ENCODE data around the gene ARAP2. TPM values are rescaled to one million over a fixed set of nuclear protein-coding genes. Genes with fewer than 3 reads are reported as not detected.

The ARAP2 gene
- total RNA-seq, 2 experiments from 2014 or later: 30.0 to 31.0 TPM

DNA sequence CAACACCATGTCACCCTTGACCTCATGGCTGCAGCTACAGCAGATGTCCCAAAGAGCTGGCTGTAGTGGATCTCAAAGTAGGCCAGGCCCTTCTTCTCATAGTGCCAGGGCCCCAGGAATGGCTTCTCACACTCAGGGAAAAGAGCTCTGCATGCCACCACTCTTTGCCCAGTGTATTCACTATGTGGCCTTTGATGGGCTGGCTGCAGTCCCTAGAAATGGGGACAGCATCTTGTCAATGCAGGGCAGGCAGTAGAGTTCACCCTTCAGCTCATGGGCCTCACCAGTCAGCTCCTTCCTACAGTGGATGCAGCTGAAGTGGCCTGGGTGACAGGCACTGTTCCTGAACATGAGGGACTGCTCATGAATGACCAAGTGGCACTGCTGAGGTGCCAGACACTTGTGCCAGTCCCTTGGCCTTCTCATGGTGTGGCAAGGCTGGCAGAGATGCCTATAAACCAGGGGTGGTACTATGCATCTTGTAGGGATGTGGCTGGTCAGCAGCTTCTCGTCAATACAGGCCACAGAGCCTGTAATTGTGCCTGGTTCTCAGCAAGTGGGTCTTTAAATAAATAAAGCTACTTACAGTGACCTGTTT lies 178.9 kb downstream of the ARAP2 start:
- CTCF ChIA-PET: interaction anchor here (0.7 kb wide), 1 partner anchor 28 kb away, joined by 3 read pairs; no protein-coding TSS in a partner anchor
- peaks cover 12% of the 10 kb centered on the region for H3K36me3 Mint-ChIP-seq (ENCODE audit: low read depth)
- intact Hi-C loops (cut with micrococcal nuclease): no loop called here

DNA sequence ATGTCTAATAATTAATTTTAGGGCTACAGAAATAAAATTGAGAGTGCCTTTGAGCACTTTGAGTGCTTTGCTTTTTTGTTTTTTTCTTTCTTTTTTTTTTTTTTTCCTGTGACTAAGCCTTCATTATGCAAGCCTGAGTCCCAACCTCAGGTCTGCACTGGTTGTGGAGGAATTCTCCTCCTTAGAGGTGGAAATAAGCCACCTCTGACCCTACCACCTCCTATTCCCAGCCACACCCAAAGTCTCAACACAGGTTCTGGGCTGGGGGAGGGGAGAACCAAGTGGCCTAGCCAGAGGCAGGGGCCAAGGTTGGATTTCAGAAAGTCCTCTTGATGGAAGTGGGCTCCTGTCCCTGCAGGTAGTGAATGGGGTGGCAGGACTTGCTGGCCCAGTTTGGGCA lies 180.2 kb downstream of the ARAP2 start:
- no peaks in the 10 kb centered on the region for H3K27me3 Mint-ChIP-seq
- no peaks in the 10 kb centered on the region for H3K4me1 Mint-ChIP-seq (ENCODE audit: low read depth)
- TF ChIP-seq, protein P1, sequence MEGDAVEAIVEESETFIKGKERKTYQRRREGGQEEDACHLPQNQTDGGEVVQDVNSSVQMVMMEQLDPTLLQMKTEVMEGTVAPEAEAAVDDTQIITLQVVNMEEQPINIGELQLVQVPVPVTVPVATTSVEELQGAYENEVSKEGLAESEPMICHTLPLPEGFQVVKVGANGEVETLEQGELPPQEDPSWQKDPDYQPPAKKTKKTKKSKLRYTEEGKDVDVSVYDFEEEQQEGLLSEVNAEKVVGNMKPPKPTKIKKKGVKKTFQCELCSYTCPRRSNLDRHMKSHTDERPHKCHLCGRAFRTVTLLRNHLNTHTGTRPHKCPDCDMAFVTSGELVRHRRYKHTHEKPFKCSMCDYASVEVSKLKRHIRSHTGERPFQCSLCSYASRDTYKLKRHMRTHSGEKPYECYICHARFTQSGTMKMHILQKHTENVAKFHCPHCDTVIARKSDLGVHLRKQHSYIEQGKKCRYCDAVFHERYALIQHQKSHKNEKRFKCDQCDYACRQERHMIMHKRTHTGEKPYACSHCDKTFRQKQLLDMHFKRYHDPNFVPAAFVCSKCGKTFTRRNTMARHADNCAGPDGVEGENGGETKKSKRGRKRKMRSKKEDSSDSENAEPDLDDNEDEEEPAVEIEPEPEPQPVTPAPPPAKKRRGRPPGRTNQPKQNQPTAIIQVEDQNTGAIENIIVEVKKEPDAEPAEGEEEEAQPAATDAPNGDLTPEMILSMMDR (IDR thresholded peaks at IDR 0.05): no peak
- CTCF ChIA-PET: interaction anchor here (1.5 kb wide), 1 partner anchor 11 kb away, joined by 5 read pairs; no protein-coding TSS in a partner anchor
- H3K27ac Mint-ChIP-seq: no peak overlapping the region
- H3K9me3 Mint-ChIP-seq: peaks cover 2% of the 10 kb centered on the region
- intact Hi-C loops (cut with micrococcal nuclease): no loop called here
- no peak for ATAC-seq
- H3K4me3 Mint-ChIP-seq: no peak overlapping the region
- no peak for DNase-seq
- peaks cover 7% of the 10 kb centered on the region for H3K36me3 Mint-ChIP-seq (ENCODE audit: low read depth)
- POLR2A ChIA-PET: no interaction called here

More for the DNA sequence above, 178.9 kb downstream of the ARAP2 start:
- TF ChIP-seq, protein P1 (IDR thresholded peaks at IDR 0.05): no peak
- peaks cover 2% of the 10 kb centered on the region for H3K9me3 Mint-ChIP-seq
- no peaks in the 10 kb centered on the region for H3K27me3 Mint-ChIP-seq
- H3K27ac Mint-ChIP-seq: peak overlapping the region; percentile 19
- no peak for ATAC-seq
- DNase-seq: no peak
- POLR2A ChIA-PET: no interaction called here
- no peaks in the 10 kb centered on the region for H3K4me1 Mint-ChIP-seq (ENCODE audit: low read depth)
- no peak overlapping the region for H3K4me3 Mint-ChIP-seq

DNA sequence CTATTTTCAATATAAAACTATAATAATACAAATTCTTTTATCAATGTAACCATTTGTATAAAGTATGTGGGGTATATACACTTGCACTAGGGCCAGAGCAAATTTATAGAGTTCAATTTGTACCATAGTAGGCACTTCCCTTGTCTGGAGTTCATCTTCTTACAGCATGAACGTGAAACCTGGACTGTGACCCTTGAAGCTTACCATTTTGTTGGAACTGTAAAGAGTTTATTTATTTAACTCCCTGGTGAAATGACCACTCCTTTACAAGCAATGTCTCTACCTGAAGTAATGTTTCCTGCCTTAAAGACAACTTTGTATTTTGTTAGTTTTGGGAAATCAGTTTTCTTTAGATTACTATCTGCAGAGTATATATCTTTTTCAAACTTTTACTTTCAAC lies 188.2 kb downstream of the ARAP2 start:
- no peaks in the 10 kb centered on the region for H3K9me3 Mint-ChIP-seq
- ATAC-seq: no peak
- ChIA-PET POLR2A (no interaction called here), CTCF (no interaction called here)
- no peaks in the 10 kb centered on the region for H3K27me3 Mint-ChIP-seq
- intact Hi-C loops (cut with micrococcal nuclease): no loop called here
- H3K4me3 Mint-ChIP-seq: no peak overlapping the region
- TF ChIP-seq, protein P1 (IDR thresholded peaks at IDR 0.05): no peak
- no peak for DNase-seq
- H3K27ac Mint-ChIP-seq: no peak overlapping the region
- no peaks in the 10 kb centered on the region for H3K4me1 Mint-ChIP-seq (ENCODE audit: low read depth)
- no peaks in the 10 kb centered on the region for H3K36me3 Mint-ChIP-seq (ENCODE audit: low read depth)

DNA sequence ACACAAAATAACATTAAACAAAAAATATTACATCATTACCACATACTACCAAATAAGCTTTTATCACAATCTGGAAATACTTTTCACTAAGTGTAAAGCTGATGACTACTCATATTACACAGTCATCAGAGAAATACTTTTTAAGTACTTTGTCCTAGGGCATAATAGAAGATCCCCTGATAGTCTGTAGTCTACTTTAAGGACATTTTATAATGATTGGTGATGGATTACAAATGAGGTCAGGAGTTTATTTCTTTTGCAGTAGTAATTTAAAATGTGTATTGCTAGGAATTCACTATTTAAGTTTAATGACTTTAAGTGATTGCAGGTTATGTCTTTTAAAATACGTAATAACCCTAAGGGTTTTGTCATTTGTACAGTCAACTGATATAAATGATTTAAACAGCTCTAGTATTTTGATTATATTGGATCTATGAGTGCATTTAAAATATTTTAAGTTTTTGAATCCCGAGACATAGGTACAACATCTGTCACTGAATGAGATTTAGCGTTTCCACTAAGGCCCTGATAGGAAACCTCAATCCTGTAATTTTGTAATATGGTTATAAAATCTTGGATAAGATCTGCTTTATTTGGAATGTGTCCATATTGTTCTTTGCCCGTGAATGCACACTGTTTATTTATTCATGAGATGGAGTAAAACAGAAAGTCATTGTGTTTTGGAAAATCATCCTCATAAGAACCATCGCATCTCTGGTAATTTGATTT lies 189.5 kb downstream of the ARAP2 start:
- Mint-ChIP-seq H3K4me1 (ENCODE audit: low read depth) (no peaks in the 10 kb centered on the region), H3K27ac (no peak overlapping the region), H3K36me3 (ENCODE audit: low read depth) (no peaks in the 10 kb centered on the region), H3K4me3 (no peak overlapping the region), H3K27me3 (no peaks in the 10 kb centered on the region), H3K9me3 (no peaks in the 10 kb centered on the region)
- TF ChIP-seq, protein P1 (IDR thresholded peaks at IDR 0.05): no peak
- POLR2A ChIA-PET: no interaction called here
- CTCF ChIA-PET: interaction anchor here (0.7 kb wide), 1 partner anchor 28 kb away, joined by 3 read pairs; no protein-coding TSS in a partner anchor
- ATAC-seq (no peak), DNase-seq (no peak)
- intact Hi-C loops (cut with micrococcal nuclease): no loop called here

DNA sequence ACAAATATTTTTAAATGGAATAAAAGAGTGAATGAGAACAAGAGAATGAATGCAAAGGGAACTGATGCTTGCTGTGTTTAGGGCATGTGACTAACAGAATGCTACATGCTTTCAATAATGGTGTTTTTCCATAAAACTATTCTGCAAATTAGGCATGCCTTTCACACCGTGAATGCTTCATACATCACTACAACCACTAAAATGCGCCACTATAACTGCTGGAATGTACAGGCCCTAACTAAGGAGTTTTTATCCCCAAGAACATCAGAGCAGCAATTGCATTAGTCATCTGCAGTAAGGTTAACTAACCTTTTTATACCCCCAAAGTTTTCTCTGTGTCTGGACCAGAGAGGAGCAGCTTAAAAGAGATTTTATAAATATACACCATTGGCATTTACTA lies 190.4 kb downstream of the ARAP2 start:
- H3K4me1 Mint-ChIP-seq (ENCODE audit: low read depth): no peaks in the 10 kb centered on the region
- no peak for ATAC-seq
- CTCF ChIA-PET: interaction anchor here (0.7 kb wide), 1 partner anchor 29 kb away, joined by 3 read pairs; no protein-coding TSS in a partner anchor

More for the DNA sequence above, 190.4 kb downstream of the ARAP2 start:
- H3K4me3 Mint-ChIP-seq: no peak overlapping the region
- H3K27ac Mint-ChIP-seq: no peak overlapping the region
- H3K27me3 Mint-ChIP-seq: no peaks in the 10 kb centered on the region
- intact Hi-C loops (cut with micrococcal nuclease): no loop called here
- DNase-seq: no peak
- TF ChIP-seq, protein P1 (IDR thresholded peaks at IDR 0.05): no peak
- H3K9me3 Mint-ChIP-seq: no peaks in the 10 kb centered on the region
- POLR2A ChIA-PET: no interaction called here
- H3K36me3 Mint-ChIP-seq (ENCODE audit: low read depth): no peaks in the 10 kb centered on the region
